A549 (cell line): ENCODE data around the gene LILRA6. TPM values are rescaled to one million over a fixed set of nuclear protein-coding genes. Genes with fewer than 3 reads are reported as not detected.

ENCODE experiments used
- ATAC-seq, 2 experiments: fragments of 200-7000 bp in 1 of 2; fragments of >200 bp in 1 of 2; cut with Nextera tagmentation in 1 of 2; cut with Tn5 transposase in 1 of 2; 3 replicates each; pipeline versions ENCODE4 v1.8.0 to v1.9.1; 2018 to 2020; ENCODE audit warnings: mild to moderate bottlenecking in 1 of 2, moderate library complexity in 1 of 2
- CTCF ChIA-PET: fragments of 300-600 bp; sonication (Branson Sonifier 250); formaldehyde crosslinking; extraction: SDS; loops from one replicate; lab custom pipeline; 2021; ENCODE audit warnings: antibody characterized with exemption, inconsistent platforms; lab: Yijun Ruan, JAX
- POLR2A ChIA-PET: fragments of 350-600 bp; formaldehyde crosslinking; extraction: SDS; loops from one replicate; lab custom pipeline; 2021; ENCODE audit warnings: antibody characterized with exemption, inconsistent platforms; lab: Yijun Ruan, JAX
- DNase-seq, 2 experiments: peaks; one replicate each; pipeline versions ENCODE4 v3.0.0 to v3.0.0-alpha.2; 2011 to 2016; ENCODE audit warnings: low read depth in 1 of 2, low spot score in 1 of 2
- FAIRE-seq: peaks from 2 replicates; lab custom pipeline; 2011; peaks lifted over from hg19 to GRCh38; lab: Jason Lieb, UNC
- H3K27ac ChIP-seq, 2 experiments: fragments of >200 bp; sonication (Bioruptor Twin); formaldehyde crosslinking; 3 replicates each; pipeline ENCODE4 v1.5.1; 2016 to 2017
- H3K4me1 ChIP-seq: fragments of >200 bp; sonication (Bioruptor Twin); formaldehyde crosslinking; 3 replicates; pipeline ENCODE4 v1.6.1; 2016
- H3K4me2 ChIP-seq: fragments of >200 bp; sonication (Bioruptor Twin); formaldehyde crosslinking; 3 replicates; pipeline ENCODE4 v1.6.1; 2016
- H3K4me3 ChIP-seq: fragments of >200 bp; sonication (Bioruptor Twin); formaldehyde crosslinking; 3 replicates; pipeline ENCODE4 v1.5.1; 2016
- H3K9me3 ChIP-seq: fragments of >200 bp; sonication (Bioruptor Twin); formaldehyde crosslinking; 3 replicates; pipeline ENCODE4 v1.6.1; 2016
- ATOH8 ChIP-seq: fragments of 250-450 bp; sonication (Bioruptor Pico); IDR thresholded peaks from 2 replicates; pipeline ENCODE4 v1.5.0; 2020; ENCODE audit warnings: low read depth, mild to moderate bottlenecking, moderate library complexity
- BCL3 ChIP-seq: fragments of >200 bp; sonication (Bioruptor Twin); formaldehyde crosslinking; IDR thresholded peaks from 3 replicates; pipeline ENCODE4 v1.6.1; 2016
- BHLHE40 ChIP-seq: IDR thresholded peaks from 2 replicates; pipeline ENCODE4 v1.6.1; 2012; ENCODE audit warnings: low read depth, low read length, inconsistent platforms
- ESRRA ChIP-seq: fragments of 150-350 bp; IDR thresholded peaks from 2 replicates; pipeline ENCODE4 v1.6.1; 2014; ENCODE audit warnings: mild to moderate bottlenecking, low read length, borderline replicate concordance
- GATA3 ChIP-seq: IDR thresholded peaks from 2 replicates; pipeline ENCODE4 v1.6.1; 2012; ENCODE audit warnings: borderline replicate concordance
- HEYL ChIP-seq: fragments of 250-450 bp; sonication (Bioruptor Pico); IDR thresholded peaks from 2 replicates; pipeline ENCODE4 v1.8.0; 2021; ENCODE audit warnings: mild to moderate bottlenecking, moderate library complexity
- HMGXB4 ChIP-seq: fragments of 250-450 bp; sonication (Bioruptor Pico); IDR thresholded peaks from 2 replicates; pipeline ENCODE4 v1.5.0; 2021; ENCODE audit warnings: mild to moderate bottlenecking, moderate library complexity, borderline replicate concordance
- JUNB ChIP-seq: fragments of >200 bp; sonication (Bioruptor Twin); formaldehyde crosslinking; IDR thresholded peaks from 2 replicates; pipeline ENCODE4 v1.6.1; 2016
- KDM5A ChIP-seq: fragments of 200-600 bp; sonication (generic); IDR thresholded peaks from 2 replicates; pipeline ENCODE4 v1.6.1; 2016; ENCODE audit warnings: antibody characterized with exemption, mild to moderate bottlenecking
- MAFK ChIP-seq: fragments of 450-650 bp; IDR thresholded peaks from 2 replicates; pipeline ENCODE4 v1.6.1; 2014; ENCODE audit not compliant: partially characterized antibody
- MAZ ChIP-seq: fragments of 150-350 bp; IDR thresholded peaks from 2 replicates; pipeline ENCODE4 v1.6.1; 2014; ENCODE audit warnings: antibody characterized with exemption, low read depth, low read length, borderline replicate concordance
- MYC ChIP-seq: IDR thresholded peaks from 2 replicates; pipeline ENCODE4 v1.6.1; 2012; ENCODE audit warnings: mild to moderate bottlenecking, inconsistent platforms, low read length, improper control_type of control experiment, borderline replicate concordance
- NFE2L2 ChIP-seq: fragments of 150-350 bp; conservative IDR thresholded peaks from 2 replicates; pipeline ENCODE4 v1.6.1; 2014; ENCODE audit warnings: low read length
- NPAS2 ChIP-seq: fragments of 250-450 bp; sonication (Bioruptor Pico); IDR thresholded peaks from 2 replicates; pipeline ENCODE4 v1.8.0; 2022; ENCODE audit warnings: mild to moderate bottlenecking, moderate library complexity, borderline replicate concordance
- NR3C1 ChIP-seq: fragments of >200 bp; sonication (Bioruptor Twin); formaldehyde crosslinking; IDR thresholded peaks from 3 replicates; pipeline ENCODE4 v1.6.1; 2017
- PHF8 ChIP-seq: fragments of 200-600 bp; sonication (generic); IDR thresholded peaks from 2 replicates; pipeline ENCODE4 v1.6.1; 2016; ENCODE audit warnings: low read depth, mild to moderate bottlenecking, antibody characterized with exemption, moderate library complexity, borderline replicate concordance
- POLR2A ChIP-seq: IDR thresholded peaks from 2 replicates; pipeline ENCODE4 v1.6.1; 2012; ENCODE audit warnings: mild to moderate bottlenecking, low read length
- POLR2AphosphoS2 ChIP-seq: conservative IDR thresholded peaks from 2 replicates; pipeline ENCODE4 v1.6.1; 2012; ENCODE audit warnings: low read length, improper control_type of control experiment, inconsistent platforms
- RAD21 ChIP-seq, 2 experiments: fragments of >200 bp in 1 of 2; sonication (Bioruptor Twin) in 1 of 2; formaldehyde crosslinking in 1 of 2; IDR thresholded peaks in 1 of 2; conservative IDR thresholded peaks in 1 of 2; 2 replicates in 1 of 2; 3 replicates in 1 of 2; pipeline ENCODE4 v1.6.1; 2012 to 2018; ENCODE audit warnings: inconsistent platforms in 1 of 2
- RCOR1 ChIP-seq: fragments of 150-350 bp; IDR thresholded peaks from 2 replicates; pipeline ENCODE4 v1.6.1; 2014; ENCODE audit warnings: antibody characterized with exemption, low read length, low read depth
- REST ChIP-seq: fragments of 200-600 bp; sonication (generic); IDR thresholded peaks from 2 replicates; pipeline ENCODE4 v1.6.1; 2016; ENCODE audit warnings: antibody characterized with exemption, mild to moderate bottlenecking, moderate library complexity
- RFX5 ChIP-seq: fragments of 450-650 bp; IDR thresholded peaks from 2 replicates; pipeline ENCODE4 v1.7.1; 2014; ENCODE audit warnings: antibody characterized with exemption, mild to moderate bottlenecking, moderate library complexity
- TFCP2L1 ChIP-seq: fragments of 250-450 bp; sonication (Bioruptor Pico); IDR thresholded peaks from 2 replicates; pipeline ENCODE4 v1.5.0; 2021; ENCODE audit warnings: mild to moderate bottlenecking
- ZSCAN20 ChIP-seq: fragments of 250-450 bp; sonication (Bioruptor Pico); IDR thresholded peaks from 2 replicates; pipeline ENCODE4 v1.8.0; 2022; ENCODE audit warnings: mild to moderate bottlenecking, moderate library complexity
- WGBS: methylation state at CpG from one replicate; pipeline ENCODE4 v1.1.6; 2017; ENCODE audit errors: missing lambda C conversion rate; 5-methylcytosine and 5-hydroxymethylcytosine counted together
- polyA plus RNA-seq, 4 experiments: library from polyadenylated mRNA; depleted of rRNA in 3 of 4; stranded (reverse); fragments of >200 nt; fragmentation: RNase III in 1 of 4; extraction: RNeasy Plus Mini Kit Qiagen cat#74134 plus additional on column Dnase treatment in 1 of 4; gene quantifications; 2 replicates in 3 of 4; 3 replicates in 1 of 4; pipeline ENCODE4 v1.2.3, GENCODE V29; 2011 to 2017
- TF ChIP-seq, protein P1 (sequence below): fragments of 150-350 bp; IDR thresholded peaks from 2 replicates; pipeline ENCODE4 v1.6.1; 2014; ENCODE audit warnings: low read depth, mild to moderate bottlenecking, low read length
- TF ChIP-seq, protein P2 (sequence below): fragments of >200 bp; sonication (Bioruptor Twin); formaldehyde crosslinking; IDR thresholded peaks from 3 replicates; pipeline ENCODE4 v1.5.1; 2016
- TF ChIP-seq, protein P3 (sequence below): IDR thresholded peaks from 2 replicates; pipeline ENCODE4 v1.6.1; 2012; ENCODE audit warnings: low read depth, borderline replicate concordance

Gene LILRA6
- polyA plus RNA-seq, 2 of the 4 experiments (the other 2 are of a cell fraction) = not detected

DNA sequence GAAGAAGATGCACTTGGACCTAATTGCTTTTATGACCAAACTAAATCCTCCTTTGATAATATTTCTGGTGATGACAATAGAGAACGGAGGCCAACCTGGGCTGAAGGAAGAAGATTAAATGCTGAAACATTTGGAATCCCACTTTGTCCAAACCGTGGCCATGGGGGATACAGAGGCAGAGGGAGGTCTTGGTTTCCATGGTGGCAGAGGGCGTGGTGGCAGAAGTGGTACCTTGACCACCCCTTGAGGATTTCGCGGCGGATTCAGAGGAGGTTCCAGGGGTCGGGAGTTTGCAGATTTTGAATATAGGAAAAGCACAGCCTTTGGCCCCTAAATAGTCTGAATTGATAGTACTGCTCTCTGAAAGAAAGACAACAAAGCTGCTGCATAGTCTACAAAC lies 12.6 kb downstream of the LILRA6 start:
- peaks cover 14% of the 10 kb centered on the region for H3K9me3 ChIP-seq
- DNase-seq (no peak), ATAC-seq (no peak), FAIRE-seq (no peak)
- WGBS = 64% methylated on average over 7 of the region's 7 CpGs
- ChIA-PET CTCF (interaction anchor here (0.6 to 1.7 kb wide), 3 partner anchors 13 to 75 kb away, joined by 5 to 8 read pairs (median 5); partner anchors contain the start of gene LILRA6), POLR2A (no interaction called here)
- no peaks in the 10 kb centered on the region for H3K4me1 ChIP-seq
- H3K27ac ChIP-seq = no peak overlapping the region
- H3K4me3 ChIP-seq = no peak overlapping the region
- TF ChIP-seq NFE2L2 = no peak
- TF ChIP-seq NPAS2 (CRISPR knock-in tag) = no peak
- no peak for TF ChIP-seq ESRRA
- TF ChIP-seq GATA3 = no peak
- no peak for TF ChIP-seq MYC
- no peak for TF ChIP-seq RAD21 (conservative IDR thresholded peaks at IDR 0.05 in 1 of 2, IDR thresholded peaks at IDR 0.05 in 1 of 2)
- no peak for TF ChIP-seq MAZ
- no peak for TF ChIP-seq RCOR1
- no peak for TF ChIP-seq KDM5A
- TF ChIP-seq HEYL (CRISPR knock-in tag) = no peak
- no peak for TF ChIP-seq BCL3
- no peak for TF ChIP-seq BHLHE40
- no peak for TF ChIP-seq JUNB
- TF ChIP-seq, protein P1, sequence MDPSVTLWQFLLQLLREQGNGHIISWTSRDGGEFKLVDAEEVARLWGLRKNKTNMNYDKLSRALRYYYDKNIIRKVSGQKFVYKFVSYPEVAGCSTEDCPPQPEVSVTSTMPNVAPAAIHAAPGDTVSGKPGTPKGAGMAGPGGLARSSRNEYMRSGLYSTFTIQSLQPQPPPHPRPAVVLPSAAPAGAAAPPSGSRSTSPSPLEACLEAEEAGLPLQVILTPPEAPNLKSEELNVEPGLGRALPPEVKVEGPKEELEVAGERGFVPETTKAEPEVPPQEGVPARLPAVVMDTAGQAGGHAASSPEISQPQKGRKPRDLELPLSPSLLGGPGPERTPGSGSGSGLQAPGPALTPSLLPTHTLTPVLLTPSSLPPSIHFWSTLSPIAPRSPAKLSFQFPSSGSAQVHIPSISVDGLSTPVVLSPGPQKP = no peak
- H3K4me2 ChIP-seq = no peak overlapping the region

DNA sequence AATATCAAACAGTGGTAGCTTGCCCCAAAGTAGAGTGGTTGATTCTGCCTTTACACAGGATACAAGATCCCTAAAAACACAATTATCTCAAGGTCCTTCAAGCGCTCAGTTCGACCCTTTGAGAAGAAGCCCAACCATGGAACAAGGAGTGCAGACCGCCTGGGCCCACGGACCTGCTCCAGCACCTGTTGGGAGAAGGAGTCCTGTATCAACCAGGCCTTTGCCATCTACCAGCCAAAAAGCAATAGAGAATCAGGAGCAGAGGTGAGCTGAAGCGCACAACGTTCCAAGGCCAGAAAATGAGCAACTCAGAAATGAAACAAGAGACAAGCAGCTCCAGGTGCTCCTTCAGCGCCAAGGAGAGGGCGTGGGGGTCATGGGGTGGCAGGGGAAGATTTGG lies 13.4 kb downstream of the LILRA6 start:
- Histone ChIP-seq H3K4me2 (no peak overlapping the region), H3K27ac (no peak overlapping the region), H3K4me1 (no peaks in the 10 kb centered on the region), H3K4me3 (no peak overlapping the region), H3K9me3 (peaks cover 5% of the 10 kb centered on the region)
- ChIA-PET POLR2A (interaction anchor here (1.3 kb wide), 1 partner anchor 92 kb away, joined by 3 read pairs; the partner anchor contains the start of gene CNOT3), CTCF (interaction anchor here (0.5 to 1.3 kb wide), 5 partner anchors 31 to 162 kb away, joined by 3 to 5 read pairs (median 3); no protein-coding TSS in a partner anchor)
- no peak for ATAC-seq
- no peak for FAIRE-seq
- DNase-seq = no peak
- WGBS = 75% methylated on average over 8 of the region's 8 CpGs
- no peak for TF ChIP-seq RFX5
- no peak for TF ChIP-seq TFCP2L1 (CRISPR knock-in tag)
- TF ChIP-seq REST = no peak
- no peak for TF ChIP-seq ZSCAN20 (CRISPR knock-in tag)
- no peak for TF ChIP-seq NR3C1
- no peak for TF ChIP-seq JUNB
- TF ChIP-seq, protein P2, sequence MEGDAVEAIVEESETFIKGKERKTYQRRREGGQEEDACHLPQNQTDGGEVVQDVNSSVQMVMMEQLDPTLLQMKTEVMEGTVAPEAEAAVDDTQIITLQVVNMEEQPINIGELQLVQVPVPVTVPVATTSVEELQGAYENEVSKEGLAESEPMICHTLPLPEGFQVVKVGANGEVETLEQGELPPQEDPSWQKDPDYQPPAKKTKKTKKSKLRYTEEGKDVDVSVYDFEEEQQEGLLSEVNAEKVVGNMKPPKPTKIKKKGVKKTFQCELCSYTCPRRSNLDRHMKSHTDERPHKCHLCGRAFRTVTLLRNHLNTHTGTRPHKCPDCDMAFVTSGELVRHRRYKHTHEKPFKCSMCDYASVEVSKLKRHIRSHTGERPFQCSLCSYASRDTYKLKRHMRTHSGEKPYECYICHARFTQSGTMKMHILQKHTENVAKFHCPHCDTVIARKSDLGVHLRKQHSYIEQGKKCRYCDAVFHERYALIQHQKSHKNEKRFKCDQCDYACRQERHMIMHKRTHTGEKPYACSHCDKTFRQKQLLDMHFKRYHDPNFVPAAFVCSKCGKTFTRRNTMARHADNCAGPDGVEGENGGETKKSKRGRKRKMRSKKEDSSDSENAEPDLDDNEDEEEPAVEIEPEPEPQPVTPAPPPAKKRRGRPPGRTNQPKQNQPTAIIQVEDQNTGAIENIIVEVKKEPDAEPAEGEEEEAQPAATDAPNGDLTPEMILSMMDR = no peak
- no peak for TF ChIP-seq PHF8
- TF ChIP-seq ESRRA = no peak
- TF ChIP-seq KDM5A = no peak
- TF ChIP-seq, protein P3, sequence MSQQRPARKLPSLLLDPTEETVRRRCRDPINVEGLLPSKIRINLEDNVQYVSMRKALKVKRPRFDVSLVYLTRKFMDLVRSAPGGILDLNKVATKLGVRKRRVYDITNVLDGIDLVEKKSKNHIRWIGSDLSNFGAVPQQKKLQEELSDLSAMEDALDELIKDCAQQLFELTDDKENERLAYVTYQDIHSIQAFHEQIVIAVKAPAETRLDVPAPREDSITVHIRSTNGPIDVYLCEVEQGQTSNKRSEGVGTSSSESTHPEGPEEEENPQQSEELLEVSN = no peak
- TF ChIP-seq ATOH8 (CRISPR knock-in tag) = no peak
- no peak for TF ChIP-seq POLR2A
- no peak for TF ChIP-seq MAFK
- no peak for TF ChIP-seq HMGXB4 (CRISPR knock-in tag)
- TF ChIP-seq RAD21 (conservative IDR thresholded peaks at IDR 0.05 in 1 of 2, IDR thresholded peaks at IDR 0.05 in 1 of 2) = no peak
- no peak for TF ChIP-seq POLR2AphosphoS2
